OCI-LY7 (cell line): ENCODE measurements around the gene EHD4.

ENCODE experiments used
- CTCF ChIP-seq: fragments of 200-600 bp; sonication (generic); conservative IDR thresholded peaks from 2 replicates; pipeline ENCODE4 v1.5.1; 2014; ENCODE audit warnings: mild to moderate bottlenecking, antibody characterized with exemption, low read length, moderate library complexity, mixed read lengths
- EZH2phosphoT487 ChIP-seq: fragments of 200-600 bp; sonication (generic); IDR thresholded peaks from 2 replicates; pipeline ENCODE4 v1.6.1; 2018; ENCODE audit warnings: low read depth, borderline replicate concordance, mild to moderate bottlenecking, mixed run types, antibody characterized with exemption, low read length, moderate library complexity, mixed read lengths

DNA sequence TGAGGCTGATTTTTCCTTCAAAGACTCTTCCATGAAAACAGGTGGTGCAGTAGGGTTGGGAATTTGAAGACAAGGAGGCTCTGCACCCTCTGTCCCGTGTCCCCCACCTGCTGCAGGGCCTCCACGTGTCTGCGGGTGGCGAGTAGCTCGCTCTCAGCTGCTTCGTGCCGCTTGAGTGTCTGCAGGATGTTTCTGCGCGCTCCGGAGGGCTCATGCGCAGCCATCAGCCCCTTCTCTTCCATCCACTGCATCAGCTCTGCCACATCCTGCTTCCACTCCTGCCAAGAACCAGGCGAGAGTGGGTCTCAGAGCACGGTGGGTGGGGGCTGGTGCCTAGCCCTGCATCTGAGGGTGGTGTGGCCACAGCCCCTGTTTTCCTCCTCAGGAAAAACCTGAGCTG is 96.3 kb downstream of the EHD4 start:
- TF ChIP-seq CTCF = no peak
- no peak for TF ChIP-seq EZH2phosphoT487
